ENCODE data around the gene SLC15A1.

Gene SLC15A1

GRCh38 chr13:98782654-98783053 lies 30.2 kb upstream of the SLC15A1 start:
- TF ChIP-seq Cebpa-rat (IDR thresholded peaks at IDR 0.05) = no peak
- Histone ChIP-seq H4K20me1 (no peaks in the 10 kb centered on the region), H3K4me1 (no peaks in the 10 kb centered on the region), H3K4me3 (no peak overlapping the region), H3K36me3 (no peaks in the 10 kb centered on the region), H3K9ac (no peak overlapping the region), H3K9me3 (no peaks in the 10 kb centered on the region), H3K4me2 (peak overlapping the region; percentile 9; the same call in 1 of the 2 replicates), H3K27me3 (no peaks in the 10 kb centered on the region), H3K27ac (no peak overlapping the region)

- Histone ChIP-seq H3K27me3 (no peaks in the 10 kb centered on the region), H3K9ac (no peak overlapping the region), H4K20me1 (no peaks in the 10 kb centered on the region), H3K27ac (no peak overlapping the region), H3K4me3 (no peak overlapping the region), H3K4me1 (no peaks in the 10 kb centered on the region), H3K9me3 (no peaks in the 10 kb centered on the region), H3K4me2 (no peak overlapping the region), H3K36me3 (no peaks in the 10 kb centered on the region)
- no peak for TF ChIP-seq Cebpa-rat (IDR thresholded peaks at IDR 0.05)
Measured at GRCh38 chr13:98781905-98782304, 29.4 kb upstream of the SLC15A1 start.

GRCh38 chr13:98781470-98781869 lies 29.0 kb upstream of the SLC15A1 start:
- Histone ChIP-seq H4K20me1 (no peaks in the 10 kb centered on the region), H3K9ac (no peak overlapping the region), H3K27me3 (no peaks in the 10 kb centered on the region), H3K4me1 (no peaks in the 10 kb centered on the region), H3K4me3 (no peak overlapping the region), H3K27ac (no peak overlapping the region), H3K9me3 (no peaks in the 10 kb centered on the region), H3K36me3 (no peaks in the 10 kb centered on the region), H3K4me2 (no peak overlapping the region)
- no peak for TF ChIP-seq Cebpa-rat (IDR thresholded peaks at IDR 0.05)

- H4K20me1 ChIP-seq = no peaks in the 10 kb centered on the region
- no peak overlapping the region for H3K4me2 ChIP-seq
- H3K36me3 ChIP-seq = no peaks in the 10 kb centered on the region
- H3K4me3 ChIP-seq = no peak overlapping the region
- no peak overlapping the region for H3K9ac ChIP-seq
- no peaks in the 10 kb centered on the region for H3K27me3 ChIP-seq
- TF ChIP-seq Cebpa-rat (IDR thresholded peaks at IDR 0.05) = no peak
- H3K4me1 ChIP-seq = no peaks in the 10 kb centered on the region
- H3K9me3 ChIP-seq = no peaks in the 10 kb centered on the region
- no peak overlapping the region for H3K27ac ChIP-seq
Measured at GRCh38 chr13:98781045-98781444, 28.6 kb upstream of the SLC15A1 start.

- Histone ChIP-seq H3K27ac (no peak overlapping the region), H3K4me1 (no peaks in the 10 kb centered on the region), H3K27me3 (no peaks in the 10 kb centered on the region), H3K36me3 (no peaks in the 10 kb centered on the region), H3K4me3 (no peak overlapping the region), H3K4me2 (no peak overlapping the region), H3K9ac (no peak overlapping the region), H3K9me3 (no peaks in the 10 kb centered on the region), H4K20me1 (no peaks in the 10 kb centered on the region)
- no peak for TF ChIP-seq Cebpa-rat (IDR thresholded peaks at IDR 0.05)
Measured at GRCh38 chr13:98780451-98780850, 28.0 kb upstream of the SLC15A1 start.

- H3K36me3 ChIP-seq = no peaks in the 10 kb centered on the region
- H3K4me3 ChIP-seq = no peak overlapping the region
- no peak overlapping the region for H3K9ac ChIP-seq
- no peaks in the 10 kb centered on the region for H3K27me3 ChIP-seq
- no peaks in the 10 kb centered on the region for H3K9me3 ChIP-seq
- H3K27ac ChIP-seq = no peak overlapping the region
- TF ChIP-seq Cebpa-rat (IDR thresholded peaks at IDR 0.05) = no peak
- H4K20me1 ChIP-seq = no peaks in the 10 kb centered on the region
- no peaks in the 10 kb centered on the region for H3K4me1 ChIP-seq
- H3K4me2 ChIP-seq = no peak overlapping the region
Measured at GRCh38 chr13:98779695-98780094, 27.2 kb upstream of the SLC15A1 start.

- Histone ChIP-seq H4K20me1 (no peaks in the 10 kb centered on the region), H3K4me3 (no peak overlapping the region), H3K27ac (no peak overlapping the region), H3K4me1 (no peaks in the 10 kb centered on the region), H3K9me3 (no peaks in the 10 kb centered on the region), H3K4me2 (no peak overlapping the region), H3K27me3 (no peaks in the 10 kb centered on the region), H3K9ac (no peak overlapping the region), H3K36me3 (no peaks in the 10 kb centered on the region)
- no peak for TF ChIP-seq Cebpa-rat (IDR thresholded peaks at IDR 0.05)
Measured at GRCh38 chr13:98778749-98779148, 26.3 kb upstream of the SLC15A1 start.

GRCh38 chr13:98776644-98777043 lies 24.2 kb upstream of the SLC15A1 start:
- Histone ChIP-seq H3K27me3 (no peaks in the 10 kb centered on the region), H3K36me3 (no peaks in the 10 kb centered on the region), H4K20me1 (no peaks in the 10 kb centered on the region), H3K9ac (no peak overlapping the region), H3K4me2 (no peak overlapping the region), H3K27ac (no peak overlapping the region), H3K9me3 (no peaks in the 10 kb centered on the region), H3K4me3 (no peak overlapping the region), H3K4me1 (no peaks in the 10 kb centered on the region)
- TF ChIP-seq Cebpa-rat (IDR thresholded peaks at IDR 0.05) = no peak

- H3K9ac ChIP-seq = no peak overlapping the region
- no peaks in the 10 kb centered on the region for H3K27me3 ChIP-seq
- no peaks in the 10 kb centered on the region for H3K36me3 ChIP-seq
- TF ChIP-seq Cebpa-rat (IDR thresholded peaks at IDR 0.05) = no peak
- no peaks in the 10 kb centered on the region for H3K9me3 ChIP-seq
- no peaks in the 10 kb centered on the region for H4K20me1 ChIP-seq
- H3K4me3 ChIP-seq = no peak overlapping the region
- H3K27ac ChIP-seq = no peak overlapping the region
- H3K4me2 ChIP-seq = no peak overlapping the region
- H3K4me1 ChIP-seq = no peaks in the 10 kb centered on the region
Measured at GRCh38 chr13:98775844-98776598, 23.5 kb upstream of the SLC15A1 start.

GRCh38 chr13:98775386-98775785 lies 22.9 kb upstream of the SLC15A1 start:
- H3K9me3 ChIP-seq = no peaks in the 10 kb centered on the region

GRCh38 chr13:98774776-98775175 lies 22.3 kb upstream of the SLC15A1 start:
- Histone ChIP-seq H3K27me3 (no peaks in the 10 kb centered on the region), H3K9me3 (no peaks in the 10 kb centered on the region), H3K4me2 (no peak overlapping the region), H3K4me3 (no peak overlapping the region), H4K20me1 (no peaks in the 10 kb centered on the region), H3K9ac (no peak overlapping the region), H3K27ac (no peak overlapping the region), H3K4me1 (no peaks in the 10 kb centered on the region), H3K36me3 (no peaks in the 10 kb centered on the region)
- no peak for TF ChIP-seq Cebpa-rat (IDR thresholded peaks at IDR 0.05)

More at GRCh38 chr13:98775386-98775785, 22.9 kb upstream of the SLC15A1 start:
- no peaks in the 10 kb centered on the region for H3K27me3 ChIP-seq
- no peaks in the 10 kb centered on the region for H4K20me1 ChIP-seq
- no peak for TF ChIP-seq Cebpa-rat (IDR thresholded peaks at IDR 0.05)
- H3K9ac ChIP-seq = no peak overlapping the region
- no peak overlapping the region for H3K4me3 ChIP-seq
- no peaks in the 10 kb centered on the region for H3K36me3 ChIP-seq
- no peak overlapping the region for H3K4me2 ChIP-seq
- no peak overlapping the region for H3K27ac ChIP-seq
- no peaks in the 10 kb centered on the region for H3K4me1 ChIP-seq
